NCI-H2107 (cell line): ENCODE results near the gene CBX2.
A peak's percentile ranks its signal among the peaks of the same experiment; 100 is the strongest.

Experiments
- DNase-seq: peaks from one replicate; lab custom pipeline; 2025; lab: John Stamatoyannopoulos, UW

The CBX2 gene

GRCh38 chr17:79788455-79788854, 10.5 kb downstream of the CBX2 start:
- no peak for DNase-seq

GRCh38 chr17:79788989-79789942, 11.3 kb downstream of the CBX2 start:
- DNase-seq = no peak

DNA sequence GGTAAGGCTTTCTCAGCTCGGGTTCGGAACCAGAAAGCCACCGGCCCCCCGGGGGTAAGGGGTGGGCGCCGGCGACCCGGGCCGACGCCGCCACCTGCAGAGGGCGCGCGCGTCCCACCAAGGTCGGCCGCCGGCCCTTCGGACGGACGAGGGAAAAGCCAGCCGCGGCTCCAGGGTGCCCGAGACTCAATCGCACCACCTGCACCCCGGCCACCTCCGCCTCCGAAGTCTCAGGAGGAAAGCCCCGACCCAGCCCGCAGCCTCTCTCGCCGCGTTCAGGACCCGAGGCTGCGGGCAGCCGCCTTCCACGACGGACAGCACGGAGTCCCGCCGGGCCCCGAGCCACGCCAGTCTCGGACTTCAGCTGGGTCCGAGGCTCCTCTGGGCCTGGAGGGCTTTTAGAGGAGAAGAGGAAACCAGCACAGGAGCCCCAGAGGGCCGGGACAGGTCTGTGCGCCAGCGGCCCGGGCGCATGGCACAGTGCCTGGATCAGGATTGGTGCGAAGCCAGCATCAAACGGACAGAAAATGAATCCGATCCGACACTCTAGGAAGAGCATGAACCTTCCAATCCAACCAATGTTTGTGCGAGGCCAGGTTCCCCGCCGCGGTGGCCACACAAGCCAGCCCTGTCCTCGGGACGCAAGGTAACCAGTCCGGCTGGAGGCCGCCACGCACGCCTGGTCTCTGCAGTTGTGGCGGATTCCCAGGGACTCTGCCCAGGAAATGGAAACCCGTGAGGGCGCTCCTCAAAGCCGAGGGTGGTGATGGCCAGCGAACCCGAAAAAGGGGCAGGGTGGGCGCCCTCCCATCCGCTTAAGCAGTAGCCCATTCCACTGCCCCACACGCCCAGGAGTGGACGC, 12.2 kb downstream of the CBX2 start:
- no peak for DNase-seq

DNA sequence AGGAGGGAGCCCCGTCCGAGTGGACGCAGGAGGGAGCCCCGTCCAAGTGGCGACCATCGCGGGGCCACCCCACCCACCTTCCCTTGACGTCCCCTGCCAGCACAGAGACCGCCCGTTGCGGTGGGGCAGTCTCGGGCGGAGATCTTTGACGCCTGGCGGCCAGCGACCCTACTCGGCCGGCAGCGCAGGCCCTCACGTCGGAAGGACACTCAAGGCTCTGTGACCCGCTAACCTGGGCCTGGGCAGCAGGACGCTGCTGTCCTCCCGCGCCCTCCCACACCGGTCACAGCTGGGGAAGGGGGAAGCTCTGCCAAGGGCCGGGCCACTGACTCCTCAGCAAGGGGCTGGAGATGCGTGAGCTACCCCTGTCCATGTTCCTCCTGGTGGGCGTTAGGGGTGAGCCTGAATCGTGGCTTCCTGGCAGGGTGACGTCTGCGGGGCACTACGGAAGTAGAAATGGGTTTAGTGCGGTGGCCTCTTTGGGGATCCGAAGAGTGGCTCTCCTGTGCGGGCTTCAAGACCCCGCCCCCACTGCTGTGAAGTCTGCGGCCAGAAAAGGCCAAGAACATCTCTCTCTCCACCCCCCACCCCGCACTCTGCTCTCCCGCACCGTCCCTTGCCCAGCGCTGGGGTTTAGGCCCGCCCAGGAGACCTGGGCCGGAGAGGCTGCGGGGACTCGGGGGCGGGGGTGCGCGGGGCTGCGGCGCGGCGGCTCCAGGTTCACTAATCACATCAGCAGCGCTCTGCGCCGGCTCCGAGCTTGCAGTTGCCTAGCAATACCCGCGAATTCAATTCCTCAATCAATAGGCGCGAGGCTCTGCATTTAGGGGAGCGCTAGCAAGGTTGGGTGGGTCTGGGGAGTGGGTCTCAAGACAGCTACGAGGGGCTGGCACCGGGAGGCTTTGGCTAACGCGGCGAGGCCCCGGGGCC, 13.1 kb downstream of the CBX2 start:
- DNase-seq = no peak

DNA sequence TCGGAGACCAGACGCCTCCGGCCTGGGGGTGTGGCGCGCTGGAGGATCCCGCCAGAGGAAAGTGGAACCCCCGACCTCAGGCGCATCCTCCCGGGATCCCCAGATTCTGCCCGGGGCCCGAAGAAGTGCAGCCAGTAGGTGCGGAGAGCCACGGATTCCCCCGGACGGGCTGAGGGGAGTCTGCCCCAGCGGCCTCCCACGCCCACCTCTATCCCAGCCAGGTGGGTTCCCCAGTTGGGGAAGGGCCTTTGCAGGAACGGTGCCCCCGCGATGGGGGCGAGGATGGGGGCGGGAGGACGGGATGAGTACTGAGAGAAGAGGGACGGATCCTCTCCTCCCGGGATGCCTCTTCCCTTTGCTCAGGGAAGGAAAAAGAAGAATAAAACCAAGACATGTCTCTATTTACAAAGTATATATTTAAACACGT, 13.8 kb downstream of the CBX2 start:
- DNase-seq = no peak

DNA sequence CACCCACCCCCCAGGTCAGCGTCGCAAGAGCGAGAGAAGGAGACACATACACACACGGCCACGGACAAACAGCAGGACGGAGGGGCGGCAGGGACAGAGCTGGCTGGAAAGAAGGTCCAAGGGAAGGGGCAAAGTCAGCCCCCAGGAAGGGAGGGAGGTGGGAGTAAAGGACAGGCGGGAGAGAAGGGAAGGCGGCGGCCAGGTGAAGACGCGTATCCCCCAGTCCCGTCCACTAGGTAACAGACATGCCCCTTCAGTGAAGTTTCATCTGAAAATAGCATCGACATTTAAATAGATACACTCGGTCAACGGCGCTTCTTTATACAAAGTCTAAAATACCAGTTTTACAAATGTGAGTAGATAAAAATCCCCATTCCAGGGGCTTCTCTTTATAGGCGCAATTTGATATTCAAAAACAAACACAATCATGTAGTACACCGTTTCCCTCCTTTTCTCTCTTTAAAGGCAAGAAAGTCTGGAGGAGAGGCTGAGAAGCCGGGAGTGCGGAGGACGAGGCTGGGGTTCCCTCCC, 14.5 kb downstream of the CBX2 start:
- no peak for DNase-seq

DNA sequence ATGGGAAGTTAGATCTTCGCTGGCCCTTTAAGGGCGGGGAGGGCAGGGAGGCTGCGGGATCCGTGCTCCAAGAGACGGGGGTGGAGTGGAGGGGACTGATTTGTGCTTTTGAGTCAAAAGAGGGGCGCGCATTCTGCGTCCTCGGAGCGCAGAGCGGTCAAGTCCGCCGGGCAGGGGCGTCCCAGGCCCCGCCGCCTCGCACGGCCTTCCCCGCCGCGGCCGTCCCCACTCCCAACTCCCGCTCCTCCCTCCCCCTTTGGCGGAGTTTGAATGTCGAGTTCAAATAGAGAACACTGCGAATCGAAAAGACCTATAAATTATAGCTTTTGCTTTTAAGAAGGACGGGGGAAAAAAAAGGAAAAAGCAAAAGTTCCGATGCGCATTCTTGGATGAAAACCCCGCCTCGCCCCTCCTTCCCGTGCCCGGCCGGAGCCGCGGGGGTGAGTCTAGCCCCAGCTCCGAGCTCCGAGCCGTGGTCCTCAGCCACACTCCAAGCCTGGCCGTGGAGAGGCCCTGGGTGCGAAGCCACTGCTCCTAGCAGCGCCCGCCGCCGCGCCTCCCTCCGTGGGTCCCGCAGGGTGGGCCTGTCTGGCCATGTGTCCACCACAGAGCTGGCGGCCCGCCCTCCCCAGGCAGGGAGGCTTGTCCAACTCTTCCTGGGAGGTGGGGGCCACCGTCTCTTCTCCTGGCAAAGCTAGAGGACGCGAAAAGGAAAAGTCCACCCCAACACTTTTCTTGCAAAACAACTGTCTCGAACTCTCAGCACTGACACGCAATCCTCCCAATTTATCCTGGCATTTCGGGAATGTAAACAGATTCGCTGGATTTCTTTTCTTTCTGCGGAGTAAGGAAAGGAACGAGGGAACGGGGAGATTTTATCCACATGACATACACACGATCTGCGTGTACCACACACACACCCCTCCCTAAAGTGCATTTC, 15.3 kb downstream of the CBX2 start:
- no peak for DNase-seq

DNA sequence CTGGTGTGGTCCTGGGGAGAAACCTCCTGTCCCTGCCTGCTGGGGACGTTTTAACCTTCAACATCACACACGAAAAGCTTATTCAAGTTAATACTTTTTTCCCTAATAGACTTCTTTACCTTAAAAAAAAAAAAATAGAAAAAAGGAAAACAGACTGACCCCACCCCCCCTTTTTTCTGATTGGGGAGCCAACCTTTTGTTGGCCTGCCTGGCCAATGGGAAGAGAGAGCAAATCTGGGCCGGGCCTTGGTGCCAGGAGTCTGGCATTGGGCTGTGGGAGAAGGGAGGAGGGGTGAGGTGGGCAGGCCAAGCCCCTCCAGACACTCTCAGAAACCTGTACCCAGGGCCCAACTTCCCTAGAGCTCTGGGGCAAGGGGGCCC, 16.0 kb downstream of the CBX2 start:
- no peak for DNase-seq

- DNase-seq = no peak
Observed at GRCh38 chr17:79794659-79795511, 16.9 kb downstream of the CBX2 start.

DNA sequence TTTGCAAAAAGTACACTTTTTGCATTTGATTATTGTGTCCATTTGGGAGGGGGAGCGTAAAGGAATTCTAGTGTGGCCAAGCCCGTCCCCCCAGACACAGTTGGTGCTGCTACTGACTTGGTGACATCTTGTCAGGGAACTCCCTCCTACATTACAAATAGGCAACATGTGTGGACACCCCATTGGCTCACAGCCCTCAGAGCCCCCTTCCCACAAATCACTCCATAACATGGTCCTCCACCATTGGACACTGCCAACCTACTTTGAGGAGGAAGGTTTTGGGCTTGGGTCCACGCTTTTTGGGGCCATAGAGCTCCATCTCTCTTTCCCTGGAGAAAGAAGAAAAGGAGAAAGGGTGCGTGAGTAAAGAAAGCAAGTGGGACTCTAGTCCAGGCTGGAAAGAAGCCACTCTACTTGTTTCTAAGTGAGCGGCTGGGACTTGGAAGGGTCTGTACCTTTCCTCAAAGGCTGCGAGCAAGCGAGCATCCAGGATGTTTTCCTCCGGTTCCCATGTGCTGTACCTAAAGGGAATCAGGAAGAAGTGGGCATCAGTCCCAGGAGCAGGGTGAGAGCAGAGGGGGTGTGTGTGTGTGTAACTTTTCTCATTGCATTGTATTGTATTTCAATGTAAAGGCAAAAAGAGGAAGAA, 18.0 kb downstream of the CBX2 start:
- no peak for DNase-seq

DNA sequence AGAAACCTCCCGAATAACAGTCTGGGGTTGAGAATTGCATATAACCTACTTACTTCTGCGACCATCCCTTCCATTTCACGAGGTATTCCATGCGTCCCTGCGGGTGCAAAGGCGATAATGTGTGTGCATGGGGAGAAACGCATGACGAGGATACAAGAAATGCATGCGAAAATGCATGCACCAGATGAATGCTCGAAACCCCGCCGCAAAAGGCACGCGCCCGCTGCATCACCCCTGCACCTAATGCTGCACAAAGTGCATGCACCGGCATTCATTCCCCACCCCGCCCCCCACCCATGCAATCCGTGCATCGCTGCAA, 18.5 kb downstream of the CBX2 start:
- no peak for DNase-seq

- peak; percentile 98 for DNase-seq
Observed at GRCh38 chr17:79796763-79797491, 19.0 kb downstream of the CBX2 start, which contains the start of gene CBX8. Gene CBX8 (minus strand): TSS chr17:79797077. CDS start chr17:79796998, 79 bp downstream.

GRCh38 chr17:79797492-79798298, 19.7 kb downstream of the CBX2 start:
- DNase-seq = no peak

GRCh38 chr17:79798299-79799173, 20.6 kb downstream of the CBX2 start:
- DNase-seq = no peak

GRCh38 chr17:79799174-79799537, 21.2 kb downstream of the CBX2 start:
- DNase-seq = no peak

DNA sequence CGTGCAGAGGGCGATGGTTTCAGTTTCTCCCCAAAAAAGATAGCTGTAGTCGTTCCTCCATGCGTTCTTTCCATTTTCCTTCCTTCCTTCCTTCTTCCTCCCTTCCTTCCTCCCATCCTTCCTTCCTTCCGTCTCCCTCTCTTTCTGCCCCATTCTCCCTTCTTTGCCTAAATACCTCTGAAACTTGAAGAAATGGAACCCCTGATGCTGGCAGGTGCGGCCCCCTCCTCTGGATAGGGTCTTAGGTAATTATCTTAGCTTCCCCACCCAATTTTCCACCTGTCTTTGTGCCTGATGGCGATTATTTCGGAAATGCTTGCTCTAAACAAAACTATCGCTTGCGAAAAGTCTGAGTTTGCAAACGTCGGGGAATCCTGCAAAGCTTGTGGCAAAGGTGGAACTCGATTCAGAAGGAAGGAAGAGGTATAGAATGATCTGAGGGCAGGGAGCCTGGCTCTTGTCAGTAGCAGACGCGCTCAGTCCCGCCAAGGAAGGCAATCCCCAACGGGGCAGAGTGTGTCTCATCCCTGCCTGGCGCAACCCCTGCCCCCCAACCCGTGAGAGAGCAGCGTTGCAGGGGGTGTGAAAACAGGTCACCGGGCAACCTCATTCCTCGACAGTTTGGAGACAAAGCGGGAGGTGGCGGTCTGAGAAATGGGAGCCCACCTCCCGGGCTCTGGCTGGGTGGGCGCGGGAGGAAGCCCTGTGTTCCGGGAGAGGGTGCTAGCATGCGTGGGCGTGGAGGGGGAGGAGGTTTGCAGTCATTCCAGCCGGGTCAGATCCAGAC, 21.8 kb downstream of the CBX2 start:
- DNase-seq = no peak
